Kidney (tissue), 22 donors: ENCODE measurements around the gene DPH3. TPM values are rescaled to one million over a fixed set of nuclear protein-coding genes. Genes with fewer than 3 reads are reported as not detected.

ENCODE experiments used
- DNase-seq, 5 donors: peaks; one replicate each; pipeline ENCODE4 v3.0.0-alpha.2; 2013 to 2020
- FAIRE-seq: peaks from 2 replicates; lab custom pipeline; 2012; peaks lifted over from hg19 to GRCh38; lab: Jason Lieb, UNC
- H3K27ac ChIP-seq, 2 donors: one replicate each; pipeline ENCODE4 v1.7.0; 2013; ENCODE audit warnings: low read depth in 2 of 2, low read length in 2 of 2, inconsistent platforms in 1 of 2
- H3K27me3 ChIP-seq: one replicate; pipeline ENCODE4 v1.7.1; 2013; ENCODE audit warnings: low read length, inconsistent platforms; ENCODE audit not compliant: control insufficient read depth, insufficient read depth
- H3K36me3 ChIP-seq, 3 donors: one replicate each; pipeline versions ENCODE4 v1.7.0 to v1.7.1; 2013; ENCODE audit warnings: low read length in 3 of 3, control low read depth in 1 of 3, inconsistent platforms in 1 of 3; ENCODE audit not compliant: insufficient read depth in 3 of 3, control insufficient read depth in 2 of 3
- H3K4me1 ChIP-seq, 3 donors: one replicate each; pipeline versions ENCODE4 v1.7.0 to v1.7.1; 2013; ENCODE audit warnings: low read length in 3 of 3, inconsistent platforms in 1 of 3, low read depth in 1 of 3; ENCODE audit not compliant: control insufficient read depth in 2 of 3, insufficient read depth in 2 of 3
- H3K4me3 ChIP-seq, 3 donors: one replicate each; pipeline versions ENCODE4 v1.7.0 to v1.8.1; 2013; ENCODE audit warnings: low read length in 3 of 3, control low read depth in 1 of 3, inconsistent platforms in 1 of 3
- H3K9ac ChIP-seq, 3 donors: one replicate each; pipeline versions ENCODE4 v1.7.0 to v1.7.1; 2013; ENCODE audit warnings: low read length in 3 of 3, control low read depth in 1 of 3, inconsistent platforms in 1 of 3
- H3K9me3 ChIP-seq, 3 donors: one replicate each; pipeline versions ENCODE4 v1.7.0 to v1.7.1; 2013; ENCODE audit warnings: low read length in 3 of 3, control low read depth in 1 of 3, inconsistent platforms in 1 of 3; ENCODE audit not compliant: control insufficient read depth in 2 of 3, insufficient read depth in 1 of 3
- intact Hi-C: fragments of 100-400 bp; cut with DNase I; formaldehyde crosslinking; loops from one replicate; pipeline ENCODE4 v1.11.1; 2022
- long read RNA-seq, 10 donors: library from polyadenylated mRNA in 1 of 10; unstranded in 1 of 10; transcript quantifications; one replicate each; pipeline ENCODE4 v2.0.0 and lab custom pipeline, GENCODE V29; 2021 to 2026
- polyA plus RNA-seq: library from polyadenylated mRNA; stranded (reverse); fragments of 350-450 nt; fragmentation: Illumina TruSeq; extraction: RNeasy Lipid Tissue Mini Kit (QIAGEN cat#74804); gene quantifications from one replicate; pipeline ENCODE4 v1.2.3, GENCODE V29; 2014; ENCODE audit warnings: low read depth, low replicate concordance; ENCODE audit not compliant: insufficient read depth
- total RNA-seq: library from RNA; stranded (reverse); fragmentation: NEBNext Ultra II Directional; extraction: Animal tissue kit (Norgen Biotek cat#: 25700); gene quantifications from one replicate; pipeline ENCODE4 v1.2.1, GENCODE V29; 2021
- TF ChIP-seq, protein P1 (sequence below): IDR thresholded peaks from 3 replicates; pipeline ENCODE4 v1.5.1; 2012; ENCODE audit warnings: mild to moderate bottlenecking, moderate library complexity, borderline replicate concordance; ENCODE audit not compliant: insufficient read depth; ENCODE audit errors: extremely low read depth
- donor health status: control.
- donor health status: control.
- donor health status: control.
- donor health status: control.
- donor health status: control.
- donor health status: DM: yes; HTN: yes; CAD: no.
- donor health status: Normal renal cell carcinoma (clear cell type).

The DPH3 gene
- total RNA-seq (19.3 TPM), polyA plus RNA-seq (16.3 TPM)
- long read RNA-seq, donor 1, transcript DPH3-202 (2 exons, 3,052 nt): minor isoform, 6 of 13 reads
- long read RNA-seq, donor 1, transcript DPH3-204 (3 exons, 3,131 nt): major isoform, 7 of 13 reads
- long read RNA-seq, donor 1, partial matches to known transcripts: 0 of 13 reads
- long read RNA-seq, donor 1, other reads (novel, unspliced or antisense): 0 of 13 reads
- long read RNA-seq, donor 2, transcript DPH3-202 (2 exons, 3,052 nt): minor isoform, 11 of 23 reads
- long read RNA-seq, donor 2, transcript DPH3-204 (3 exons, 3,131 nt): major isoform, 12 of 23 reads
- long read RNA-seq, donor 2, partial matches to known transcripts: 0 of 23 reads
- long read RNA-seq, donor 2, other reads (novel, unspliced or antisense): 0 of 23 reads
- long read RNA-seq, donor 3, transcript DPH3-202 (2 exons, 3,052 nt): major isoform, 9 of 15 reads
- long read RNA-seq, donor 3, transcript DPH3-204 (3 exons, 3,131 nt): minor isoform, 6 of 15 reads
- long read RNA-seq, donor 3, partial matches to known transcripts: 0 of 15 reads
- long read RNA-seq, donor 3, other reads (novel, unspliced or antisense): 0 of 15 reads
- long read RNA-seq, donor 4, transcript DPH3-202 (2 exons, 3,052 nt): minor isoform, 5 of 13 reads
- long read RNA-seq, donor 4, transcript DPH3-204 (3 exons, 3,131 nt): major isoform, 8 of 13 reads
- long read RNA-seq, donor 4, partial matches to known transcripts: 0 of 13 reads
- long read RNA-seq, donor 4, other reads (novel, unspliced or antisense): 0 of 13 reads
- long read RNA-seq, donor 5, partial matches to known transcripts: 0 of 2 reads
- long read RNA-seq, donor 5, other reads (novel, unspliced or antisense): 0 of 2 reads
- long read RNA-seq, donor 6, transcript DPH3-204 (3 exons, 3,131 nt): major isoform, 15 of 23 reads
- long read RNA-seq, donor 6, transcript DPH3-202 (2 exons, 3,052 nt): minor isoform, 8 of 23 reads
- long read RNA-seq, donor 6, partial matches to known transcripts: 0 of 23 reads
- long read RNA-seq, donor 6, other reads (novel, unspliced or antisense): 0 of 23 reads
- long read RNA-seq, donor 7, transcript DPH3-204 (3 exons, 3,131 nt): major isoform, 32 of 42 reads
- long read RNA-seq, donor 7, transcript DPH3-202 (2 exons, 3,052 nt): minor isoform, 10 of 42 reads
- long read RNA-seq, donor 7, partial matches to known transcripts: 0 of 42 reads
- long read RNA-seq, donor 7, other reads (novel, unspliced or antisense): 0 of 42 reads
- long read RNA-seq, donor 8, transcript DPH3-204 (3 exons, 3,131 nt): major isoform, 8 of 10 reads
- long read RNA-seq, donor 8, partial matches to known transcripts: 0 of 10 reads
- long read RNA-seq, donor 8, other reads (novel, unspliced or antisense): 0 of 10 reads
- long read RNA-seq, donor 9, transcript DPH3-204 (3 exons, 3,131 nt): major isoform, 7 of 11 reads
- long read RNA-seq, donor 9, partial matches to known transcripts: 0 of 11 reads
- long read RNA-seq, donor 9, other reads (novel, unspliced or antisense): 0 of 11 reads
- long read RNA-seq, donor 10, transcript DPH3-202 (2 exons, 3,052 nt): major isoform, 7 of 11 reads
- long read RNA-seq, donor 10, partial matches to known transcripts: 0 of 11 reads
- long read RNA-seq, donor 10, other reads (novel, unspliced or antisense): 0 of 11 reads

DNA sequence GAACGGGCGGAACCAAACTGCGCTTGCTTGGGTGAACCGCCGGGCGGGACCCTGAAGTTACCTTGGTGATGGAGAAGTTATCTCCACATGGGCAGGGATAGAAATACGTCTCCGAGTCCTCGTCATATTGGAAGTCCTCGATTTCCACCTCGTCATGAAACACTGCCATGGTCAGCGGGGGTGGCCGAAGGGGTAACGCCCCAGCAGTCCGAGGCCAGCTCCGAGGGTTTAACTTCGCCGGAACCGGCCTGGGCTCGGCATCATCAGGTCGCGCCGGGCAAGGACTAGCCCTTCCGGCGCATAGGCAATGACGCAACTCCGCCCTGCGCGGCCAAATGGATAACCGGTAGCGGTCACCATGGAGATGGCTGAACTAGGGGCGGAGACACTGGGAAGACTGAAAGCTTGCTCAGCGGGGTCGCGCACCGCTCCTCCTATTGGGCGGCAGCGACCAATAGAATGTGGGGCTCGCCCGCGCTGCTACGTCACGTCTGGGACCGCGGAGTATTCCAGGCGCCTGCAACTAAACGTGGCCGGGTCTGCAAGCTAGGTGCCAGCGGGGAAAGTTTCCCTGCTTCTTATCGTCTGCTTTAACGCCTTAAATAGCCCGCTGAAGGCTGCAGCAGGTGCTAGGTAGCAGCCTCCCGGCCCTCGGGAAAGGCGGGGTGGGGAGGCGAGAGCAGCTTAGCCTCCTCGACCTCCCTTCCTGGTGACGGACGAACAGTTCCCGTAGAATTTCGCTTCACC is at the start of gene DPH3, which contains the start of gene OXNAD1:
Gene DPH3, minus strand, starts transcription at position 236 of the 747 bp plus-strand sequence. Its CDS starts 67 bp downstream, at position 169.
Gene OXNAD1, plus strand, starts transcription at position 505 of the 747 bp plus-strand sequence. CDS start 5,741 bp downstream, outside the sequence.
- Histone ChIP-seq H3K9ac (peak within 1 kb of the TSS; percentile 84 to 99 (median 98)), H3K27me3 (no peaks in the 10 kb centered on the region), H3K4me3 (peak within 1 kb of the TSS; percentile 95 to 99 (median 99)), H3K9me3 (no peaks in the 10 kb centered on the region), H3K36me3 (peaks cover 0 to 4% (median 3%) of the 10 kb centered on the region in 3 donors), H3K27ac (peak within 1 kb of the TSS; percentile 77 to 84), H3K4me1 (peaks cover 0 to 5% (median 3%) of the 10 kb centered on the region in 3 donors)
- DNase-seq: peak; percentile 99 to 100 (median 100)
- intact Hi-C loops: no loop called here
- FAIRE-seq: peak; percentile 94
- TF ChIP-seq, protein P1, sequence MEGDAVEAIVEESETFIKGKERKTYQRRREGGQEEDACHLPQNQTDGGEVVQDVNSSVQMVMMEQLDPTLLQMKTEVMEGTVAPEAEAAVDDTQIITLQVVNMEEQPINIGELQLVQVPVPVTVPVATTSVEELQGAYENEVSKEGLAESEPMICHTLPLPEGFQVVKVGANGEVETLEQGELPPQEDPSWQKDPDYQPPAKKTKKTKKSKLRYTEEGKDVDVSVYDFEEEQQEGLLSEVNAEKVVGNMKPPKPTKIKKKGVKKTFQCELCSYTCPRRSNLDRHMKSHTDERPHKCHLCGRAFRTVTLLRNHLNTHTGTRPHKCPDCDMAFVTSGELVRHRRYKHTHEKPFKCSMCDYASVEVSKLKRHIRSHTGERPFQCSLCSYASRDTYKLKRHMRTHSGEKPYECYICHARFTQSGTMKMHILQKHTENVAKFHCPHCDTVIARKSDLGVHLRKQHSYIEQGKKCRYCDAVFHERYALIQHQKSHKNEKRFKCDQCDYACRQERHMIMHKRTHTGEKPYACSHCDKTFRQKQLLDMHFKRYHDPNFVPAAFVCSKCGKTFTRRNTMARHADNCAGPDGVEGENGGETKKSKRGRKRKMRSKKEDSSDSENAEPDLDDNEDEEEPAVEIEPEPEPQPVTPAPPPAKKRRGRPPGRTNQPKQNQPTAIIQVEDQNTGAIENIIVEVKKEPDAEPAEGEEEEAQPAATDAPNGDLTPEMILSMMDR: no peak

DNA sequence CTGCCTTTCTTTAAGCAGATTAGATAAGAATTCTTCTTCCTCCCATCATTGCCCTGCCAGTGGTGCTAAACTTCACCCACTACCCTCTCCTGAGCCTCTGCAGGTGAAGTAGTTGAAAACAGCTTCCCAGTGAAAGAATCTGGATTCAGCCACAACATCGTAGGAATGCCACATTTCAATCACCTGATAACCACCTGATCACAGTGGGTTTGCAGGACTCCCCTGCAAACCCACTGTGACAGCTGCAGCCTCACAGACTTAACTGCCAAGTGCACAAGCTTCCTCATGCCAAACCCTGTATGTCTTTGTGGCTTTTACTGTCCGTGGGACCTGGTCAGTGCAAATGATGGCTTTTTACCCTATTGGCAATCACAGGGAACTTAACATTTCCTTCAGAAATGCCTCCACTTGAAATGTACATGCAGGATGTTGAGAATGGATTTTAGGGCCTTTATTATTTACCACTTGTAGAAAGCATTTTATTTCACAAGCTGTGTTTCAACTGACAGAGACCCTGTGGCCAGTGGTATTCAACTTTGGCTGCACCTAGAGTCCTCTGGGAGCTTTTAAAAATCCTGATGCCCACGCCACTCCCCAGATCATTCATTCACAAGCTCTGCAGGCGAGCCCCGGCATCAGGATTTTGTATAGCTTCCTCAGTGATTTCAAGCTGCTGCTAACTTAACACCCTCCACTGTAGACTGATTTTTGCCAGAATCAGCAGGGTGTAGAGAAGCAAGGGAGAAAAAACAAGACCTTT is 49.3 kb upstream of the DPH3 start:
- no peak overlapping the region for H3K27ac ChIP-seq

More for the DNA sequence above, 49.3 kb upstream of the DPH3 start:
- Histone ChIP-seq H3K4me3 (no peak overlapping the region), H3K36me3 (peaks cover 0 to 29% (median 16%) of the 10 kb centered on the region in 3 donors), H3K27me3 (no peaks in the 10 kb centered on the region), H3K9ac (no peak overlapping the region), H3K9me3 (no peaks in the 10 kb centered on the region), H3K4me1 (no peaks in the 10 kb centered on the region)
- DNase-seq (no peak), FAIRE-seq (no peak)
- intact Hi-C loops: no loop called here
- TF ChIP-seq, protein P1: no peak
